NCI-H82 treated with DMSO at 0.1 percent for 48 hours (cell line): ENCODE results near the gene EOGT.

ENCODE experiments used
- DNase-seq: peaks from one replicate; lab custom pipeline; 2025; ENCODE audit not compliant: unreplicated experiment; lab: John Stamatoyannopoulos, UW

The EOGT gene

DNA sequence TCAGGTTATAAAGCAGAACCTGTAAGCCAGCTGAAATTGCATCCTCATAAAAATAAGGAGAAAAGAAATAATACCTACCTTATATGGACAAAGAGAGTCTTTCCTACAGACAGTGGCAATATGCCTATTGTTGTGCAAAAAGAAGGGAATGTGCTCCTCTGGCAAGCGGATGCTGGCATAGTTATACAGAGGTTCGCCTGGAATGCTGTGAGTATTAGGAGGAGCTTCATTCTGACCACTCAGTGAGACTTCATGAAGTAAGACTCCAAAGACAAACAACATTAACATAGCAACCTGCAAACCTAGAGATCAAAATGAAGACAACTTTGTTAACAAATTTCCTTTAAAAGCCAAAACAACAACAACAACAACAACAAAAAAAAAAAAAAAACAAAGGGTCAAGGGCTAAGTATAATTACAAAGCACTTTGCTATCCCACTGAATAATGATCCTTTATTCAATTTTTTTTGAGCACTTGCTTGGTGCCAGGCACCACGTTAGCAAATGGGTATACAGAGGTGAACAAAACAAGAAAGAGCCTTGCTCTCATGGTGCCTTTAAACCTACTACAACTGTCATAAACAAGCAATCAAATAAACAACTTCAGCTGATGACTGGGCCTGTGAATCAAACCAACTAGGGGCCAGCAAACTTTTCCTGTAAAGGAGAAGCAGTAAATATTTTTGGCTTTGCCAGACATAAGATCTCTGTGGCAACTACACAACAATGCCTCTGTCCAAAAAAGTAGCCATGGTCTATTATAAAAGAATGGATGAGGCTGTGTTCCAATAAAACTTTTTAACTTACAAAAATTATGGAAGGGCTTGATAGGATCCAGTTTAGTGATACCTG, 3.7 kb downstream of the EOGT start:
- no peak for DNase-seq

DNA sequence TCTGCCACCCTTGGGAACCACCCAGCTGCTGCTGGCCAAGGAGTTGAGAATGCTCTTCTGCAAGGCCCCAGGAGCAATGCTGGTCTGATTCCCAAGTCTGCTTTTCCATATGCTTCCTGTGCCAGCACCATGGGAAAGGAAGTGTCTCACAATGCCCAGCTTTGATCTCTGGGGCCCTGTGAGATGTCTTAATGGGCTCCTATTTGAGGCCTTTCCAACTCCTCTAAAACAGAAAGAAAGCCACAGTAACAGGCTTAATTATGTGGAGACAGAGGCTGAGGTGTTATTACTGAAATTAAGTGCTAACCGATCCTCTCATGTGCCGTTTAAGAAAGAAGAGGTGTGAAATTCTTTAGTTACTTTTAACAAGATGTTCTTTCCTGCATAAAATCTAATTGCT, 4.5 kb downstream of the EOGT start:
- DNase-seq: no peak

DNA sequence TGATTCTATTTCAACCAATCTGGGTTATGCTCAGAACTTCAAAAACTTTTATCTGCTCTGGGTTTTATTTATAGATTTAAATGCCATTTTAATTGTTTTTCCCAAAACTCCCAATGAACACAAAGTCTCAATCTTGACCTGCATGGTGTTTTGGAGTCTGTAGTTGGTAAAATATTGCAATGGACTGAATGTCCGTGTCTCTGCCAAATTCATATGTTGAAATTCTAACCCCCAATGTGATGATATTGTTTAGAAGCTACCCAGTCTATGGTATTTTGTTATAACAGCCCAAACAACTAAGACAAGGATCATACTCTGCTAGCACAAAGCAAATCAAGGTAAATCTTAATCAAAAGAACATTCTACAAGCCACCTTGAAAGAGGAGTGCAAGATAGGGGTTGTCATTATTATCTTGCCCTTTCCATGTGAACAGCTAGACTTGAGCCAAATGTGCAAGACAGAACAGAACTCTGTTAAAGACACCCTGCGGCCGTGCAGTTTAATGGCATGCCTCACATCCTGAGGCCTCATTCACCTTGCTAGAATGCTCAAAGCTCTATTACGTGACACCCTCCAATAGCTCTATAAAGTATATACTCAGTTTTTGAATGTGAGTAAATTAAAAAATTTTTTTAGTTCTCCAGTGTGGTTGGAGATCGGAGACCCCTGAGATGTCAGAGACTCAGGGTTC, 7.5 kb downstream of the EOGT start:
- no peak for DNase-seq

DNA sequence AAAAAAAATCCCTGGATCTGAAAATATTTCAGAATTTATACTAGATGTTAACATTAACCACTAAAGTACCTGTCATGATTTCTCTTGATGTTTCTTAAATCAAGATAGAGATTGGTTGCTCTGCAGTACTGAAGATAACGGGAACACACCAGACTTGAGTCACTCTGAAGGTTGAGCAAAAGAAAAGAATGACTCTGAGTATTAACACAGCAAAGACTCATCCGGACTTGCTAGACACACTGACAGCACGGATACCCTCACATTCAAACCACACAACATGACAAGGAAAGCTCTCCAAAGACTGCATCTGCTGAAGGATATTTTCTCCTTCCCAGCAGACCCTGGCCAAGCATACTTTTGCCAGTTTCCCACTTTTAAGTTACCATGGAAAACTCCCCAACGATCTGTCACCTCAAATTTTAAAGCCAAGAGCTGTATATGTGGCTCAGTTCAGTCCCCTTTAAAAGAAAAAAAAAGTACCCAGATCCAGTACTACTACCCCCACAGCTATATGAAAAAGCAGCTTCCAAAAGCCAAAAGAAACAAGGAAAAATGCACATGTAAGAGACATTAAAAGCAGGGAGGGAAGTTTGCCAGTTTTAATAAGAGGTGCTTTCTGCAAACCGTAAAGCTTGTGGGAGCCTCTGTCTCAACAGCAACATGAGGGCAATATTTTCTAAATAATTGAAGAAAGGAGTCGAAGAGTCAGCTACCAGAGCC, 8.3 kb downstream of the EOGT start:
- no peak for DNase-seq

DNA sequence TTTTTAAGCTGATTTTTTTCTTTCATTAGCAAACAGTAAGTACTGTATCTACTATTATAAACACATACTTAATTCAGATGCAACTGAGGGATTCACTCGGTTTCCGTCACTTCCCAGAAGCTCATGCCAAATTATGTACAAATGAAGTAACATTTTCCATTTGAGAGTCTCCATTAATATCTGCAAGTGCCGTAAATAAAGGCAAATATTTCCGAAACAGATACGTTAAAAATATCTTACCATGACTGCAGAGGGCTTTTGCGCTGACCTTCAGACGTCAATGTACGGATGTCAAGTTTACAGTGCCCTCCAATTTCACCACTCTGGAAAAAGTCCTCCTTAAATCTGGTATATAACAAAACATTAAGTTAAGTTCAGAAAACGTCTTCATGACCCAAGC, 9.3 kb downstream of the EOGT start:
- DNase-seq: no peak

DNA sequence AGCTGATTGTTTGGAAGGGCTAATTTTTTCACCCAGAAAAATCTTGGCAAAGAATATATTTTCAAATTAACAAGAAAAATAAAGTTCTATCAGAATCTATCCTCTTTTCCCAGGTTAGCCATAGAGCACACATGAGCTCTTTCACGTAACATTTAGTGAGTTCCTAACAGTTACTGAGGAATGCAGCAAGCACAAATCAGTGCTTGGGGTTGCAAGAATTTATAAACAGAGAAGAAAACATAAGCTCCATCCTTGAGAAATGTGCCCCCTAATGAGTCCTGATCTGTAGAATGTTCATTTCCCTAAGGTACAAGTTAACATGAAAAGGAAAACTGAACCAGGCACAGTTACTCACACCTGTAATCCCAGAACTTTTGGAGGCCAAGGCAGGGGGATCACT, 13.9 kb downstream of the EOGT start:
- DNase-seq: no peak

DNA sequence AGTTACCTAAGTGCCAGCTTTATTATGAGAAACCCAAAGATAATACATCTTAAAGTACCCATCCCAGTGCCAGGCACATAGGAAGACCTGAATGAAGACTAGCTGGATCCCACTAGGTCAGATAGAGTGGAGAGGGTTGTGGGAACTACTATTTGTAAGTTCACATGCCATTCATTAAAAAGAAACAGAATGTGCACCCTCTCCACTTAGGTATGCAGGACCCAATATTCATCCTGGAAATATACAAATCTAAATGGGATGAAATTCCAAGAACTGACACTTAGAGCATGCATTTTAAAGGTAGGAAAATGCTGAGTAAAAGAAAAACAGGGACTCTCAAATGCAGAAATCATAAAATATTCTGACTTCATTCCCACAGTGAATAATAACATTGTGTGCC, 14.3 kb downstream of the EOGT start:
- DNase-seq: no peak

DNA sequence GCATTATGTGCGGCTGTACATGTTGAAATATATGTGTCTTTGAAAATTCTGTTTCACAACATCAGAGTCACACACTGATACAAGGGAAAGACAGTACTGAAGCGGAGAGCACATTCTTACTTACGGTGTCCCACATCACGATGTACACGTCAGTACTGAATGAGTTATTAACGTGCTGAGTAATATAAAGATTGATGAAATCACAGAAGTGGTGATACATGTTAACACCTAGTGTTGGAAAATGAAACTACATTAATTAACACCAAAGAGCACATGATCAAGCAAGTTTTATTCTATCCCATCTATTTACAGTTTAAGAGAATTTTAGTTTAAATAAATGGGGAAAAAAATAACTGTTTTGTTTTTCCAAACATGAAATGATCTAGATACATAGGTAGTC, 15.6 kb downstream of the EOGT start:
- no peak for DNase-seq

DNA sequence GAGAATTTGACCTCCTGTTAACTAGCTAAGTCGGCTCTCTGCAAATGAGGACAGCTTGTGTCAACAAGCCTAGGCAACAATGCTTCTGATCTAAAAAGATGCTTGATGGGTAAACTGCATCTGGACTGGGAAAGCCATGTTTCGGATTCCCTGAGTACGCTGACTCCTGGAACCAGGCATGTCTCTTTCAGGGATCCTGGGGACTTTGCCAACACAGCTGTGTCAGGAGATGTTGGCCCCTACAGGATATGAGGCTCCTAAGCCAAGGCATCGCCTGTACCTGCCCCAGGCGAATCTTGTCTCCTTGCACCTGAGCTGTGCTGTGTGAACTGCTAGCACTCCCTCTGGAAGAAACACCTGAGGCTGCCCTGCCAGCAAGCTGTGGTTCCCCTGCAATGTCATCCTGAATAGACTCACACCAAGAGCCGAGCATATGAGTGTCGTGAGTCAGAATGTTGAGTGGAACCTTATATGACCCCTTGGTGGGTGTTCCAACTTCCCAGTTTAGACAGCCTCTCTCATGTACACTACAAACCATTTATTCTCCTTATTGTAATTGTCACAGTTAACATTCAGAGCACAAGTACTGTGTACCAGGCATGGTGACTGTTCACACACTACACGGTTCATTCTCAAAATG, 17.0 kb downstream of the EOGT start:
- DNase-seq: no peak

DNA sequence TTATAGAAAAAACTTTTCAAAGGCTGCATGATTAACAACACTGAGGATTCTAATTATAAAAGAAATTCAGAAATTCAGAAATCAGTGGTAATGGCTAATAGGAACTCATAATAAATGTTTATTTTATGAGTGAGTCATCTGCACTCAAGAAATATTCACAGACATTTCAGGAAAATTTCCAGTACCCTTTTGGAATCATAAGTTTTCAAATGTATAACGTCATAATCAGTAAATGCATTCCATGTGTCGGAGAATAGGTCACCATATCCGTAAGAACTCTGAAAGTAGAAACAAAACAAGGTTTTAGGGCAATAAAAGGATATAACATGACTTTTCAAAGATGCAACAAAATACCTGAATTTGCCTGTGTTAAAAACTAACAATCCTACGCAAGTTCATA, 24.7 kb downstream of the EOGT start:
- no peak for DNase-seq

DNA sequence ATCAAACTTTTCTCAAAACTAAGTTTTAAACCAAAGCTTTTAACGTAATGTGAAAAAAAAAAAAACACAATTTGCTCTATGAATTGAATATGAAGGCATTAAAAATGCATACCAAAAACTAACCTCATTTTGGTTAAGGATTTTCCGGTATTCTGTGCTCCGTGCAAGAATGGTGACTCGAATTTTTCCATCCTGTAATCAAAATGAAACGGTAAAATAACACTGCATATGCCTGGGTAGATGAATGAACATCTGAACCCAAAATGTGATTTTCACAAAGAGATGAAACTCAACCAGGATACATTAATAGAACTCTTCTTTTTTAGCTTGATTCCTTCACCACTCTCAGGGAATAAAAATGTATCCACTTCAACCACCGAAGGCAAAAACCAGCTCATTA, 26.2 kb downstream of the EOGT start:
- no peak for DNase-seq

DNA sequence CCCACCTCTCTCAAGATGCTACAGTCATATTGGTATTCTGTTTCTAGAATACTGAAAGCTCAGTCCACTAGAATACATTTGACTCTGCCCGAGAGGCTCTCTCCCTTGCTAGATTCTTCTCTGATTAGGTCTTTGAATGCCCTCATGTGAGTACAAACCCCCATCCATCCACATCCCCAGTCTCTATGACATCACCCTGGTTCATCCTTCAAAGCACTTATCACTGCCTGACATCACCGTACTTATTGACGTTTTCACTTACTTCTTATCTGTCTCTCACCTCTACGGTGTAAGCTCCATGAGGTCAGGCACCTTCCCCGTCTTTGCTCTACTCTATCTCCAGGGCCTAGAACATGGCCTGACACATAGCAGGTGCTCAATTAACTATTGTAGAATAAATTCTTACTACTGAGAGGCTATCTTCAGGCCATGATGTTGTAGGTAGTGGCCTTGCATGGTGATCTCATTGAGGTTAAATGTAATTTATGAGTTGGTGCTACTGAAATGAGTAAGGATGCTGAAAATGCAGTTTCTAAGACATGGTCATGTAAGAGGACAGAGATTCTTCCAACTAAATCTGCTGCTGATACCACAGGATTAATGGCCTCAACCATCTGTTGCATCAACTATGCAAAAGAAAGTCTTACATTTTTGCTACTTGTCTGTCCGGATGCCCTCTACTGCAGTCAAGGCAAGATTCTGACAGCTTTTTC, 26.8 kb downstream of the EOGT start:
- peak; percentile 29 for DNase-seq

DNA sequence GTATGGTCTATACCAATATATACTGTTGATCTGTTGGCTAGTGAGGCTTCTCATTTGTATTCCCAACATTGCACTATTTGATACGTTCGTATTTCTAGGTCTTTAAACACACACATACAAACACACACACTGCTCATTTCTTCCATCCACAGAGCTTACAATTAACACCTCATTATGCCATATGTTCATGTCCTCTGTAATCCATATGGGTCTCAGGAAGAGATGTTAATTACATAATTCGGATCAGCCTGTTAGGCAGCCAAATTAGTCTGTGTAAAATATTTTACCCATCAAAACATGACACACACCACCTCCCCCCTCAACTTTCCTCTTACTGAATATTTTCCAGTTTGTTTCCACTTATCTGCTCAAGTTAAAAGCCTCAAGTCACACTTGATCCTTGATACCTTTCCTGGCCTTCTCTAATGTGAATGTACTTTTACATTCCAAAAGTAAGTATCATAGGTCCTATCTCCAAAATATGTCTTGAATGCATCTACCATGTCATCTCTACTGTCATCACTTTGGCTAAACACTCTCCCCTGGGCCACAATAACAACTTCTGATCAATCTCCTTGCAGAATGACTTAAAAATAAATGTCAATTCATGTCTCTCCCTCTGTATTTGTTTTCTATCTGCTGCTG, 28.2 kb downstream of the EOGT start:
- DNase-seq: peak; percentile 60

DNA sequence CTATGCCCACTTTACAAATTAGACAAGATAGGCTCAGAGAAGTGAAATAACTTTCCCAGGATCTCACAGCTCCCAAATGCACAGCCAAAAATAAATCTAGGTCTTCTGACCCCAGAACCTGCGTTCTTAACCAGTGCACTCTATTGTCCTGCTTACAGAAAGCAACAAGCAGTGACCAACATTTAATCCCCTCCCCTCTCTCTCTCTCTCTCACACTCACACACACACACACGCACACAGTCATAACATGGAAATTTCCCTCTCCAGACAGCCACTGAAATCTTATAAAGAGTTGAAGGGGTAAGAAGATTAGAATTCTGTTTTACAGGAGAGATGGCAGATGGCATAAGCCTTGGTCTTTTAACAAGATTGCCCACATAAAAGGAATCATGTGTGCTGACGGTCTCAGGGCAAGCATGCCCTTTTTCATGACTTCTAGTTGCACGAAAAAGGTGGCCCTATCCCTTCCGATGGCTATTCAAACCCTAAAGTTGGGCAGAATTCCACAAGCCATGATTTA, 29.4 kb downstream of the EOGT start:
- DNase-seq: peak; percentile 99

DNA sequence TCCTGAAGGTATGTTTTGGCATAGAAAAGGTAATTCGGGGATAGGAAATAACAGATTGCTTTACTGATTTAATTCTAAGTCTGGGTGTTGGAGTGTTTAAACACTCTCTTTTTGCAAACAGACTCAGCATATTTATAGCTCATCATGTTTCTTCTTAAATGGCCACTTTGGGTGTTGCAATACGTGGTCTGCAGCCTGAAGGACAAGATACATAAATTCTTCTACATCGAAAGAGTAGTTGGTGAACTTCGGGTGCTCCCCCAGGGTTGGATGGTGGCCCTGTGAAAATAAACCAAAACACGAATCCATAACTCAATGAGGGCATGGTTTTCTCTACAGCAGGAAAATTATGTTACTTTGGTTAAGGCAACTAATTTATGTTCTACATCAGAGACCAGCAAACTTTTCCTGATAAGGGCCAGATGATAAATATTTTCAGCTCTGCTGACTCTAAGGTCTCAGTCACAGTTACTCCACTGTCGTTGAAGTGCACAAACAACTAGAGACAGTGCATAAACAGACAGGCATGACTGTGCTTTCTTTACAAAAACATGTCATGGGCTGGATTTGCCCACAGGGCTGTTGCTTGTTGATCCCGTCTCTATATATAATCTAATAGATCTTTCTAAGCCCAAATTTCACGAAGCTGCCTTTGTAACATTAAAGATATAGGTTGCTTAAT, 35.9 kb downstream of the EOGT start:
- no peak for DNase-seq

DNA sequence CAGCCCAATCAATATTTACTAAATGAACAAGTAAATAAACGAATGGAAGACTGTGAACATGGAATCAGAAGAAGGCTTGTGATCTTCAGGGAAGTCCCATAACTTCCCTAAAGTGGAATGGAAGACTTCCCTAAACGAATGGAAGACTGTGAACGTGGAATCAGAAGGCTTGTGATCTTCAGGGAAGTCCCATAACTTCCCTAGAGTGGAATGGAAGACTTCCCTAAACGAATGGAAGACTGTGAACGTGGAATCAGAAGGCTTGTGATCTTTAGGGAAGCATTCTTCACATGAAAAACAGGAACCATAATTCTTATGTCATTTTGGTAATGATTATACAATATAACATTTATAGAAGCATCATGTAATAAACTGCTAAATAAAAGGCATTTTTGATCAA, 38.8 kb downstream of the EOGT start:
- no peak for DNase-seq

DNA sequence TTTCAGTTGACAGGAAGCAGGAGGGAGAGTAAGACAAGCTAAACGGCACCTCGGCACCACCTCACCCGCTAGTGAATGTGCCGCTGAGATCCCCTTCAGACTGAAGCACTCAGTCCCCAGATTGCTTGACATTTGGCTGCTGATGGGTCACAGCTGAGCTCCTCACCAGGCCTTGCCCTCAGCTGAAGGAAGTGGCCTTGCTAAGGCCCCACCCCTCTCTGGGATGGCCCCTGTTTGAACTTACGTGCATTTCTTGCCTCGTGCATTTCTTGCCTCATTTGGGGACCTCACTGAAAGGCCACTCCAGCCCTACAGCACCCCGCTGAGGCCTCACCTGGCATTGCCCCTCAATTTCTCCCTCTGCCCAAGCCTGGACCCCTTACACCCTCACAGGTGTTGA, 39.8 kb downstream of the EOGT start:
- no peak for DNase-seq

DNA sequence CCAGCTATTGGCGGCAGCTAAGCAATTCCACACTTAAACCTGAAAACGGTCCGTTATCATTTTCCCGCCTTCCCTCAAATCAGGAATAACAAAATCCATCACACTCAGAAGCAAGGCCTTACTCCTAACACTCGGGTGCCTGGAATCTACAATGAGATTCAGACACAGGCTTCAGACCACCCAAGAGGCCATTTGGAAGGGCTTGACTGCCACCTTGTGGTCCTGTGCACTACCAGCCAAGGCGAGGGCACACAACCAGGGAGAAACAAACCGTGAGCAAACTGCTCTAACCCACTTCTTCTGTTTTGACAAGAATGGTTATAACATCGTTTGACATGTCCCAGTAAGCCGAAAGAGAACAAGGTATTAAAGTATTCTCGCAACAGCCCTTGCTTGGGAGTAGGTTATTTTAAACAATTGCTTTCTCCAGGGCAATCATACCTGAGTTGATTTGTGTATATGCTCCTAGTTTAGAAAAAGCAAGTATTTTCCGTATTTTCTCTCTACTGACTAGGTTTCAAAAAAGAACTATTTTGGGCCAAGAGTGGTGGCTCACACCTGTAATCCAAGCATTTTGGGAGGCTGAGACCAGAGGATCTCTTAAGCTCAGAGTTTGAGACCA, 41.0 kb downstream of the EOGT start:
- DNase-seq: peak; percentile 49

DNA sequence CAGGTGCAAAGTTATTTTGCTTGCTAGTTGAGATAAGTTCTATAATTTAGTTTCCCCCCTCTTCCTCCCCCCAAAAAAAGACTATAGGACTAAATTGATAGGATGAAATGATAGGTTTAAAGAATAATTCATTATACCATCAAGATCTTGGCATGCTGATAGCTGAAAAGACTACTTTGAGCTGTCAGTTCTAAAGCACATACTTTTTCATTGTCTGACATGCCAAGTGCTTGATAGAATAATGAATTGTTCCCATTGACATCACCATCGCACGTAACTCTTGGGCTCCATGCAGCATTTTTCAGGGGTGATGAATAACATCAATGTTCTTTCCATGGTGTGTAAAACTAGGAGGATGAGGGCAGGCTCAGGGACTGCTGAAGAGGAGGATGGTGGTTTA, 48.8 kb downstream of the EOGT start:
- DNase-seq: no peak
